ENCODE measurements around the gene ADAMTS17. TPM values are rescaled to one million over a fixed set of nuclear protein-coding genes. Genes with fewer than 3 reads are reported as not detected.

Gene ADAMTS17
- total RNA-seq, 1 donor from 2014 or later: 3.4 TPM

DNA sequence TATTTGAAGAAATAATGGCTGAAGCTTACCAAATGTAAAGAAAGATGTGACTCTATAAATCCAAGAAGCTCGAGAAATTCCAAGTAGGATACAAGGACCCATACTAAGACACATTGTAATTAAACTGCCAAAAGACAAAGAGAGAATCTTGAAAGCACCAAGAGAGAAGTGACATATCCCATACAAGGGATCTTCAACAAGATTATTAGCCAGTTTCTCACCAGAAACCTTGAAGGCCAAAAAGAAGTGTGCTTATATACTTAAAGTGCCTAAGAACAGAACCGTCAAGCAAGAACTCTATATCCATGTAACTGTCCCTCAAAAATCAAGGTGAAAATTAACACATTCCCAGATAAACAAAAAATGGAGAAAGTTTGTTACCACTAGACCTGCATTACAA lies 220.5 kb downstream of the ADAMTS17 start:
- H3K4me1 Mint-ChIP-seq (ENCODE audit: low read depth): peaks cover 5% of the 10 kb centered on the region
- H3K27ac Mint-ChIP-seq (ENCODE audit: unreplicated experiment): no peak overlapping the region
- no peak for DNase-seq (ENCODE audit: low spot score)
- TF ChIP-seq, protein P1, sequence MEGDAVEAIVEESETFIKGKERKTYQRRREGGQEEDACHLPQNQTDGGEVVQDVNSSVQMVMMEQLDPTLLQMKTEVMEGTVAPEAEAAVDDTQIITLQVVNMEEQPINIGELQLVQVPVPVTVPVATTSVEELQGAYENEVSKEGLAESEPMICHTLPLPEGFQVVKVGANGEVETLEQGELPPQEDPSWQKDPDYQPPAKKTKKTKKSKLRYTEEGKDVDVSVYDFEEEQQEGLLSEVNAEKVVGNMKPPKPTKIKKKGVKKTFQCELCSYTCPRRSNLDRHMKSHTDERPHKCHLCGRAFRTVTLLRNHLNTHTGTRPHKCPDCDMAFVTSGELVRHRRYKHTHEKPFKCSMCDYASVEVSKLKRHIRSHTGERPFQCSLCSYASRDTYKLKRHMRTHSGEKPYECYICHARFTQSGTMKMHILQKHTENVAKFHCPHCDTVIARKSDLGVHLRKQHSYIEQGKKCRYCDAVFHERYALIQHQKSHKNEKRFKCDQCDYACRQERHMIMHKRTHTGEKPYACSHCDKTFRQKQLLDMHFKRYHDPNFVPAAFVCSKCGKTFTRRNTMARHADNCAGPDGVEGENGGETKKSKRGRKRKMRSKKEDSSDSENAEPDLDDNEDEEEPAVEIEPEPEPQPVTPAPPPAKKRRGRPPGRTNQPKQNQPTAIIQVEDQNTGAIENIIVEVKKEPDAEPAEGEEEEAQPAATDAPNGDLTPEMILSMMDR (IDR thresholded peaks at IDR 0.05): no peak
- peaks cover 26% of the 10 kb centered on the region for H3K9me3 Mint-ChIP-seq (ENCODE audit: low read depth)
- no peaks in the 10 kb centered on the region for H3K27me3 Mint-ChIP-seq (ENCODE audit: low read depth)
- H3K36me3 Mint-ChIP-seq (ENCODE audit: low read depth): peaks cover 12% of the 10 kb centered on the region
- no peak overlapping the region for H3K4me3 Mint-ChIP-seq (ENCODE audit: unreplicated experiment)

GRCh38 chr15:100120111-100120510 lies 221.7 kb downstream of the ADAMTS17 start:
- H3K4me1 Mint-ChIP-seq (ENCODE audit: low read depth): peaks cover 7% of the 10 kb centered on the region

DNA sequence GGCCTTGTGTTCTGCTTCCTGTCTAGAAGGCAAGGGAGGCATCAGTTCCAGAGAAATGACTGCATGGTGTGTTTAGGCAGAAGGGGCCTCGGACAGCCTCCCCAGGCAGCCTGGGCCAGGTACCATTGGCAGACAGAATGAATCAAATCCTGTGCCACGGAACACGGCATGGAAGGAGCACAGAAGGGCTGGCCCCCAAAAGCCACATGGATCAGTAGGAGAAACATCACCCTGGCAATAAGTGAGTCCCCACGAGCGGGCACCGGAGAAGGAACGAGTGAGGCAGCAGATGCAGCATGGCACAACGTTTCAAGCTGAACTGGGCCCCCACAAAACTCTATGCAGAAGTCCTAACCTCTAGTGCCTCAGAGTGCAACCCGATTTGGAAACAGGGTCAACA lies 223.2 kb downstream of the ADAMTS17 start:
- DNase-seq (ENCODE audit: low spot score): no peak
- TF ChIP-seq, protein P1 (IDR thresholded peaks at IDR 0.05): no peak
- peaks cover 23% of the 10 kb centered on the region for H3K4me1 Mint-ChIP-seq (ENCODE audit: low read depth)
- peaks cover 26% of the 10 kb centered on the region for H3K9me3 Mint-ChIP-seq (ENCODE audit: low read depth)
- H3K27me3 Mint-ChIP-seq (ENCODE audit: low read depth): no peaks in the 10 kb centered on the region
- peaks cover 12% of the 10 kb centered on the region for H3K36me3 Mint-ChIP-seq (ENCODE audit: low read depth)
- no peak overlapping the region for H3K4me3 Mint-ChIP-seq (ENCODE audit: unreplicated experiment)
- H3K27ac Mint-ChIP-seq (ENCODE audit: unreplicated experiment): no peak overlapping the region

More at GRCh38 chr15:100120111-100120510, 221.7 kb downstream of the ADAMTS17 start:
- Mint-ChIP-seq H3K27me3 (ENCODE audit: low read depth) (no peaks in the 10 kb centered on the region), H3K27ac (ENCODE audit: unreplicated experiment) (no peak overlapping the region), H3K9me3 (ENCODE audit: low read depth) (peaks cover 26% of the 10 kb centered on the region), H3K4me3 (ENCODE audit: unreplicated experiment) (no peak overlapping the region), H3K36me3 (ENCODE audit: low read depth) (peaks cover 12% of the 10 kb centered on the region)
- TF ChIP-seq, protein P1 (IDR thresholded peaks at IDR 0.05): no peak
- DNase-seq (ENCODE audit: low spot score): no peak

DNA sequence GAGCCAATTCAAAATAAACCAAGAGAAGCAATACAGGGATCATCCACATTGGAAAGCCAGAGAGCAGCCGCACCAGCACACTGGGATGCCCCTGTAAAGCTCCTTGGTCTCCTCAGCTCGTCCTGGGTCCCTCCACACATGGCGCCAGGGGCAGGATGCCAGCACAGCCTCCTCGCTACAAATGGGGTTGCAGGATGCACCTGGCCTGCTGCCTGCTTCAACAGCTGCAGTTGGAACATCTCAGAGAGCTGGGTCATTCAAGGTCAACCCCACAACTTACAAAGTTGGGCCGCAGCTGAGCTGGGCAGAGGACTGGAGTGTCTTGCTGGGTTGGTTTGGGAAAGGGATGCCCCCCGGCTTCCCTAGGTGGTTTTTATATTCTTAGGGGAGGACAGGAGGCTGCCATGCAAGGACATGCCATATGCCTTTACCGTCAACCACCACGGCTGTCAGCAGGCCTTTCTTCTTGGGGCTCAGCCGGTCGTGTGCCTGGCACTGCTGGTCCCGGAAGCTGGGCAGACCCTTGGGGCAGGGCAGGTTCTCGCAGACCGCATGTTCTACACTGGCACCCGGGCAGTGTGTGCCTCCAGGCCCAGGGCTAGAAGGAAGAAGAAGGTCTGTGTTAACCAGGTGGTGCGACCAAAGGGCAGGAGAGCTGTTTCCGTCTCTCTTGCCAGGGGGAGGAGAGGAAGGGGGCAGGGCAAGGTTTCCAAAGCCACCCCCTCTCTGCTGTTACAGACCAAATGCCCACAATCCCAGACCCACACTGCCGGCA lies 225.2 kb downstream of the ADAMTS17 start:
- H3K9me3 Mint-ChIP-seq (ENCODE audit: low read depth): peaks cover 18% of the 10 kb centered on the region
- no peak for DNase-seq (ENCODE audit: low spot score)

DNA sequence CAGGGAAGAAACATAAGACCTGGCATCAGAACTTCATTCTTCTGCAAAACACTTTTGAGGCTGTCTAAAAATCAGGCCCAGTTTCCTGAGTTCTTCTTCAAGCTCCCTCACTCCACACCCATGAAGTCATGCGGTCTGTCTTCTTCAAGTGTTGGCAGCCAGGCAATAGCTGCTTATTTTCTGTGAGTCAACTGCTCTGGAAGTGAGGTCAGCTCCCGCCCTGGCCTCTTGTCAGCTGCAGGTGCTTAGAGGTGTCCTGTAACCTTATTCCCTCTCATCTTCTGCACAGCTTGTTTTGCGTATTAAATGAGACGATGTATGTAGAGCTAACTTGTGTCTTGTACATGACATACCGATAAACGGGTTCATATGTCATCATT lies 226.1 kb downstream of the ADAMTS17 start:
- peaks cover 52% of the 10 kb centered on the region for H3K4me1 Mint-ChIP-seq (ENCODE audit: low read depth)
- H3K36me3 Mint-ChIP-seq (ENCODE audit: low read depth): peaks cover 3% of the 10 kb centered on the region
- no peaks in the 10 kb centered on the region for H3K27me3 Mint-ChIP-seq (ENCODE audit: low read depth)
- TF ChIP-seq, protein P1 (IDR thresholded peaks at IDR 0.05): no peak
- H3K27ac Mint-ChIP-seq (ENCODE audit: unreplicated experiment): peak overlapping the region; percentile 57
- DNase-seq (ENCODE audit: low spot score): no peak
- peaks cover 10% of the 10 kb centered on the region for H3K9me3 Mint-ChIP-seq (ENCODE audit: low read depth)
- H3K4me3 Mint-ChIP-seq (ENCODE audit: unreplicated experiment): no peak overlapping the region

More for the DNA sequence above, 225.2 kb downstream of the ADAMTS17 start:
- H3K4me3 Mint-ChIP-seq (ENCODE audit: unreplicated experiment): no peak overlapping the region
- no peak overlapping the region for H3K27ac Mint-ChIP-seq (ENCODE audit: unreplicated experiment)
- no peaks in the 10 kb centered on the region for H3K27me3 Mint-ChIP-seq (ENCODE audit: low read depth)
- H3K4me1 Mint-ChIP-seq (ENCODE audit: low read depth): peaks cover 42% of the 10 kb centered on the region
- TF ChIP-seq, protein P1 (IDR thresholded peaks at IDR 0.05): no peak
- peaks cover 9% of the 10 kb centered on the region for H3K36me3 Mint-ChIP-seq (ENCODE audit: low read depth)
